ENCODE measurements around the gene SLC23A1. TPM values are rescaled to one million over a fixed set of nuclear protein-coding genes. Genes with fewer than 3 reads are reported as not detected.

The SLC23A1 gene
- total and polyA plus RNA-seq, 2 of the 13 experiments (the other 11 are each of a cell fraction or from before 2014, with no cell fraction given) = 6.0 to 6.6 TPM

DNA sequence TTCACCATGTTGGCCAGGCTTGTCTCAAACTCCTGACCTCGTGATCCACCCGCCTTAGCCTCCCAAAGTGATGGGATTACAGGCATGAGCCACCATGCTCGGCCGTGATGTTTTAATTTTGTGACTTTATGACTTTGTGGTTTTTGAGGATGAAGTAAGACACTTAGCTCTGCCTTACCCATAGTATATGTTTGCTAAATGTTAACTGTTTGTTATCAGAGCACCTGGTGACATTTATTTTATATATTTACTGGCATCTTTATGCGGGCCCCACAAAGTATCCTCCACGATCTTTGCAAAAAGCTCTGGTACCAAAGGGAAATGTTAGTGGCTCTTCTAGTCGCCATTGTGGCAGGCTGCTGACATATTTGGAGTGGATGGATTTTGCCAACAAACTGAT, 6.7 kb downstream of the SLC23A1 start:
- CTCF ChIA-PET (ENCODE audit: low intra/inter-chr PET ratio, low total read pairs) = no interaction called here
- TF ChIP-seq, protein P1, sequence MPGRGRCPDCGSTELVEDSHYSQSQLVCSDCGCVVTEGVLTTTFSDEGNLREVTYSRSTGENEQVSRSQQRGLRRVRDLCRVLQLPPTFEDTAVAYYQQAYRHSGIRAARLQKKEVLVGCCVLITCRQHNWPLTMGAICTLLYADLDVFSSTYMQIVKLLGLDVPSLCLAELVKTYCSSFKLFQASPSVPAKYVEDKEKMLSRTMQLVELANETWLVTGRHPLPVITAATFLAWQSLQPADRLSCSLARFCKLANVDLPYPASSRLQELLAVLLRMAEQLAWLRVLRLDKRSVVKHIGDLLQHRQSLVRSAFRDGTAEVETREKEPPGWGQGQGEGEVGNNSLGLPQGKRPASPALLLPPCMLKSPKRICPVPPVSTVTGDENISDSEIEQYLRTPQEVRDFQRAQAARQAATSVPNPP (CRISPR knock-in tag; IDR thresholded peaks at IDR 0.05) = no peak
- TF ChIP-seq ZNF816 (CRISPR knock-in tag; IDR thresholded peaks at IDR 0.05; ENCODE audit: borderline replicate concordance) = no peak
- TF ChIP-seq, protein P2, sequence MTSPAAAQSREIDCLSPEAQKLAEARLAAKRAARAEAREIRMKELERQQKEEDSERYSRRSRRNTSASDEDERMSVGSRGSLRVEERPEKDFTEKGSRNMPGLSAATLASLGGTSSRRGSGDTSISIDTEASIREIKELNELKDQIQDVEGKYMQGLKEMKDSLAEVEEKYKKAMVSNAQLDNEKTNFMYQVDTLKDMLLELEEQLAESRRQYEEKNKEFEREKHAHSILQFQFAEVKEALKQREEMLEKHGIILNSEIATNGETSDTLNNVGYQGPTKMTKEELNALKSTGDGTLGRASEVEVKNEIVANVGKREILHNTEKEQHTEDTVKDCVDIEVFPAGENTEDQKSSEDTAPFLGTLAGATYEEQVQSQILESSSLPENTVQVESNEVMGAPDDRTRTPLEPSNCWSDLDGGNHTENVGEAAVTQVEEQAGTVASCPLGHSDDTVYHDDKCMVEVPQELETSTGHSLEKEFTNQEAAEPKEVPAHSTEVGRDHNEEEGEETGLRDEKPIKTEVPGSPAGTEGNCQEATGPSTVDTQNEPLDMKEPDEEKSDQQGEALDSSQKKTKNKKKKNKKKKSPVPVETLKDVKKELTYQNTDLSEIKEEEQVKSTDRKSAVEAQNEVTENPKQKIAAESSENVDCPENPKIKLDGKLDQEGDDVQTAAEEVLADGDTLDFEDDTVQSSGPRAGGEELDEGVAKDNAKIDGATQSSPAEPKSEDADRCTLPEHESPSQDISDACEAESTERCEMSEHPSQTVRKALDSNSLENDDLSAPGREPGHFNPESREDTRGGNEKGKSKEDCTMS (CRISPR knock-in tag; conservative IDR thresholded peaks at IDR 0.05) = no peak
- no peak for TF ChIP-seq ZSCAN29 (CRISPR knock-in tag; conservative IDR thresholded peaks at IDR 0.05)
- TF ChIP-seq ZKSCAN8 (CRISPR knock-in tag; IDR thresholded peaks at IDR 0.05; ENCODE audit: borderline replicate concordance) = no peak
- no peak for TF ChIP-seq NCOA2 (CRISPR knock-in tag; IDR thresholded peaks at IDR 0.05)
- TF ChIP-seq ZSCAN31 (CRISPR knock-in tag; IDR thresholded peaks at IDR 0.05; ENCODE audit: low read depth) = no peak
- TF ChIP-seq PAF1 (CRISPR knock-in tag; IDR thresholded peaks at IDR 0.05) = no peak
- no peak for TF ChIP-seq NFIC (IDR thresholded peaks at IDR 0.05; ENCODE audit: low read length)
- TF ChIP-seq ZNF749 (CRISPR knock-in tag; IDR thresholded peaks at IDR 0.05; ENCODE audit: borderline replicate concordance) = no peak
- TF ChIP-seq ZNF766 (CRISPR knock-in tag; IDR thresholded peaks at IDR 0.05; ENCODE audit: borderline replicate concordance) = no peak
- TF ChIP-seq, protein P3, sequence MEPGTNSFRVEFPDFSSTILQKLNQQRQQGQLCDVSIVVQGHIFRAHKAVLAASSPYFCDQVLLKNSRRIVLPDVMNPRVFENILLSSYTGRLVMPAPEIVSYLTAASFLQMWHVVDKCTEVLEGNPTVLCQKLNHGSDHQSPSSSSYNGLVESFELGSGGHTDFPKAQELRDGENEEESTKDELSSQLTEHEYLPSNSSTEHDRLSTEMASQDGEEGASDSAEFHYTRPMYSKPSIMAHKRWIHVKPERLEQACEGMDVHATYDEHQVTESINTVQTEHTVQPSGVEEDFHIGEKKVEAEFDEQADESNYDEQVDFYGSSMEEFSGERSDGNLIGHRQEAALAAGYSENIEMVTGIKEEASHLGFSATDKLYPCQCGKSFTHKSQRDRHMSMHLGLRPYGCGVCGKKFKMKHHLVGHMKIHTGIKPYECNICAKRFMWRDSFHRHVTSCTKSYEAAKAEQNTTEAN (CRISPR knock-in tag; conservative IDR thresholded peaks at IDR 0.05) = no peak
- BruUV-seq (replicated peaks) = no TSS peak
- DNase-seq (ENCODE audit: low spot score) = no peak
- Histone ChIP-seq H3K27ac (ENCODE audit: extremely low read length, insufficient read depth, low read length) (no peak overlapping the region), H3K4me1 (ENCODE audit: insufficient read depth, low read length) (peaks cover 16% of the 10 kb centered on the region), H3K79me2 (ENCODE audit: insufficient read depth, low read length) (no peaks in the 10 kb centered on the region), H3K9me3 (ENCODE audit: low read length) (no peaks in the 10 kb centered on the region), H3K4me3 (replicated peaks in 1 of 3; ENCODE audit: insufficient read depth in 1 of 3, low read depth in 2 of 3, low read length in 3 of 3) (no peak overlapping the region), H3K36me3 (replicated peaks in 1 of 2; ENCODE audit: control insufficient read depth in 1 of 2, insufficient read depth in 2 of 2, low read length in 2 of 2) (peaks cover 0 to 5% of the 10 kb centered on the region in 2 experiments; a peak in 2 of 5 replicates), H3K9ac (ENCODE audit: insufficient read depth, low read depth, low read length) (no peak overlapping the region), H3K4me2 (ENCODE audit: low read depth, low read length) (no peak overlapping the region), H4K20me1 (ENCODE audit: insufficient read depth, low read length) (no peaks in the 10 kb centered on the region), H2AFZ (ENCODE audit: low read length) (no peak overlapping the region), H3K27me3 (ENCODE audit: control insufficient read depth in 1 of 2, insufficient read depth in 2 of 2, low read length in 2 of 2) (no peaks in the 10 kb centered on the region)
- POLR2A ChIA-PET = no interaction called here
- in situ Hi-C loops (cut with HindIII; ENCODE audit: extremely low pct_ligation_motif_present, low pct_unique_long_range_greater_than_20kb) = no loop called here
- no peak for FAIRE-seq
- ATAC-seq = no peak
- 90% methylated on average over 5 of the region's 7 CpGs for WGBS (ENCODE audit: low lambda C conversion rate)
- intact Hi-C loops (cut with micrococcal nuclease; ENCODE audit: unreplicated experiment) = no loop called here

Data from HepG2 (cell line).